ENCODE data around the gene LAYN. TPM values are rescaled to one million over a fixed set of nuclear protein-coding genes. Genes with fewer than 3 reads are reported as not detected.

Gene LAYN
- total RNA-seq, 1 experiment from 2014 or later, result 0.47 TPM

DNA sequence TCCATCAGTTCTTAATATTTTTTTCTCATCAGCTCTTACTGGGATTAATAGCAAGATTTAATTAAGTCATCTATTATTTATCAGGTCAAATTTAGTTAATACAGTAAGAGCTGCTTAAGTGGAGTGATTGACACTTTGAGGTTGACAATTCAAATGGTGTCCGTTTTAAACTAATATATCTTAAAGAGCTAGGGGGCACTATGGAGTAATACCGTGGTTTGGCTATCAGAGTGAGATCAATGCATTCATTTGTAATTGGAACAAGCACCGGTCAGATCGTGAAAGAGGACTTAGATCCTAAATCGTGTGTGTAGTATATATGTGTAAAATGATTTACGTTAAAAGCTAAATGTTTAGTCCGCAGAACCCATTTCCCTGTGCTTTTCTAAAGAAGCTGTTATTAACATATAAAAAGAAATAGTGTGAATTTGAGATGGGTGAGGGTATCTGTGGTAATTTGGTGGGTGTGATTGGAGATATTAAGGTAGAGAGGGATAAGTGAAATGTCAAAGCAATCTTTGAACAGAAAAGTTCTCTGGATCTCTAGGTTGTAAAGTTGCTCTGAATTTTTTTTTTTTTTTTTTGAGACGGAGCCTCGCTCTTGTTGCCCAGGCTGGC, 64.0 kb downstream of the LAYN start:
- TF ChIP-seq, protein P1, sequence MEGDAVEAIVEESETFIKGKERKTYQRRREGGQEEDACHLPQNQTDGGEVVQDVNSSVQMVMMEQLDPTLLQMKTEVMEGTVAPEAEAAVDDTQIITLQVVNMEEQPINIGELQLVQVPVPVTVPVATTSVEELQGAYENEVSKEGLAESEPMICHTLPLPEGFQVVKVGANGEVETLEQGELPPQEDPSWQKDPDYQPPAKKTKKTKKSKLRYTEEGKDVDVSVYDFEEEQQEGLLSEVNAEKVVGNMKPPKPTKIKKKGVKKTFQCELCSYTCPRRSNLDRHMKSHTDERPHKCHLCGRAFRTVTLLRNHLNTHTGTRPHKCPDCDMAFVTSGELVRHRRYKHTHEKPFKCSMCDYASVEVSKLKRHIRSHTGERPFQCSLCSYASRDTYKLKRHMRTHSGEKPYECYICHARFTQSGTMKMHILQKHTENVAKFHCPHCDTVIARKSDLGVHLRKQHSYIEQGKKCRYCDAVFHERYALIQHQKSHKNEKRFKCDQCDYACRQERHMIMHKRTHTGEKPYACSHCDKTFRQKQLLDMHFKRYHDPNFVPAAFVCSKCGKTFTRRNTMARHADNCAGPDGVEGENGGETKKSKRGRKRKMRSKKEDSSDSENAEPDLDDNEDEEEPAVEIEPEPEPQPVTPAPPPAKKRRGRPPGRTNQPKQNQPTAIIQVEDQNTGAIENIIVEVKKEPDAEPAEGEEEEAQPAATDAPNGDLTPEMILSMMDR (IDR thresholded peaks at IDR 0.05; ENCODE audit: unreplicated experiment), result peak; percentile 35
- CTCF ChIA-PET, result interaction anchor here (0.6 to 1.4 kb wide), 7 partner anchors 114 to 322 kb away, joined by 3 to 10 read pairs (median 5); partner anchors contain the start of gene PPP2R1B
- H3K36me3 Mint-ChIP-seq (ENCODE audit: insufficient read depth, unreplicated experiment), result peaks cover 24% of the 10 kb centered on the region
- no peak overlapping the region for H3K27ac Mint-ChIP-seq (ENCODE audit: unreplicated experiment)
- H3K9me3 Mint-ChIP-seq (ENCODE audit: low read depth, unreplicated experiment), result no peaks in the 10 kb centered on the region
- peak; percentile 19 for DNase-seq
- BruUV-seq (replicated peaks), result no TSS peak
- peak overlapping the region; percentile 97 for H3K4me3 Mint-ChIP-seq (ENCODE audit: low read depth, unreplicated experiment)
- no peaks in the 10 kb centered on the region for H3K27me3 Mint-ChIP-seq (ENCODE audit: unreplicated experiment)
- H3K4me1 Mint-ChIP-seq (ENCODE audit: low read depth, unreplicated experiment), result peaks cover 16% of the 10 kb centered on the region
- intact Hi-C loops (cut with micrococcal nuclease; ENCODE audit: unreplicated experiment), result loop anchor here (2.0 to 5.0 kb wide), 4 partner anchors 30 to 113 kb away; no protein-coding TSS in a partner anchor

DNA sequence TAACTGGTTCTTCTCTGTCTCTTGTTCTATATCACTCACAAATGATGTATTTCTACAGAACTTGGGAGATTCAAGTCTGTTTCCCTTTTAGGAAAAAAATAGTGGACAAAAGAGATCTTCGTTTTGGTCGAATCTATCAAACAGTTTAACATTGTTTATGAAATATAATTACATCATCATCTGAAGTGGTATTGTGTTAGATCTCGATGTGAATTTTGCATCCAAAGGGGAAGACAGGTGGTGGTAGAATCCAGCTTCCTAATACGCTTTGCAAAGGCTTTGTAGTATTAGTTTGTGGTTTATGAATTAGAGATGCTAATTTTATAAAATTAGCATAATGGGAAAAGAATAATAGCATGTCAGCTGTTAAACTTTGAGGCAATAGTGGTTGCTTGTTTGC, 65.2 kb downstream of the LAYN start:
- TF ChIP-seq, protein P1 (IDR thresholded peaks at IDR 0.05; ENCODE audit: unreplicated experiment), result no peak
- Mint-ChIP-seq H3K4me1 (ENCODE audit: low read depth, unreplicated experiment) (peaks cover 16% of the 10 kb centered on the region), H3K27me3 (ENCODE audit: unreplicated experiment) (no peaks in the 10 kb centered on the region), H3K27ac (ENCODE audit: unreplicated experiment) (no peak overlapping the region), H3K36me3 (ENCODE audit: insufficient read depth, unreplicated experiment) (peaks cover 24% of the 10 kb centered on the region), H3K4me3 (ENCODE audit: low read depth, unreplicated experiment) (no peak overlapping the region), H3K9me3 (ENCODE audit: low read depth, unreplicated experiment) (no peaks in the 10 kb centered on the region)
- BruUV-seq (replicated peaks), result no TSS peak
- DNase-seq, result no peak
- intact Hi-C loops (cut with micrococcal nuclease; ENCODE audit: unreplicated experiment), result loop anchor here (2.0 to 5.0 kb wide), 2 partner anchors 29 to 102 kb away; no protein-coding TSS in a partner anchor
- CTCF ChIA-PET, result no interaction called here

DNA sequence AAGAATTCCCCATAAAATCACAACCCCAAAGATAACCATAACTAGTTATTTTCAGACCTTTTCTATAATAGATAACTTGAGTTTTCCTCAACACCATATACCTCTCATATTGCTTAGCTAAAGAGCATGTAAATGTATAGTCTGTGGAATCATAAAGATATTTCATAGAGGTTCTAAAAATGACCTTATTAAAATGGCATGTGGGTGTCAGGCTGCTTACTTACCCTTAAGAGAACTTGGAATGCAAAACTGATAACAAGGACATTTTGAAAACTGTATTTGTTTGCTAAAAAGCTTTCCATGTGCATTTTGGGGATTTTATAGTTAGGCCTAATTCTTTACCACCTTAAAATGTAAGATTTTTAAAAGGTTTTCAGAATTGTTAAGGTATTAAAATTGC, 66.5 kb downstream of the LAYN start:
- Mint-ChIP-seq H3K4me1 (ENCODE audit: low read depth, unreplicated experiment) (peaks cover 16% of the 10 kb centered on the region), H3K36me3 (ENCODE audit: insufficient read depth, unreplicated experiment) (peaks cover 23% of the 10 kb centered on the region), H3K9me3 (ENCODE audit: low read depth, unreplicated experiment) (no peaks in the 10 kb centered on the region), H3K27me3 (ENCODE audit: unreplicated experiment) (no peaks in the 10 kb centered on the region), H3K27ac (ENCODE audit: unreplicated experiment) (no peak overlapping the region), H3K4me3 (ENCODE audit: low read depth, unreplicated experiment) (no peak overlapping the region)
- TF ChIP-seq, protein P1 (IDR thresholded peaks at IDR 0.05; ENCODE audit: unreplicated experiment), result no peak
- DNase-seq, result no peak
- no TSS peak for BruUV-seq (replicated peaks)
- intact Hi-C loops (cut with micrococcal nuclease; ENCODE audit: unreplicated experiment), result loop anchor here (5.0 kb wide), 1 partner anchor 100 kb away; no protein-coding TSS in a partner anchor
- CTCF ChIA-PET, result no interaction called here

DNA sequence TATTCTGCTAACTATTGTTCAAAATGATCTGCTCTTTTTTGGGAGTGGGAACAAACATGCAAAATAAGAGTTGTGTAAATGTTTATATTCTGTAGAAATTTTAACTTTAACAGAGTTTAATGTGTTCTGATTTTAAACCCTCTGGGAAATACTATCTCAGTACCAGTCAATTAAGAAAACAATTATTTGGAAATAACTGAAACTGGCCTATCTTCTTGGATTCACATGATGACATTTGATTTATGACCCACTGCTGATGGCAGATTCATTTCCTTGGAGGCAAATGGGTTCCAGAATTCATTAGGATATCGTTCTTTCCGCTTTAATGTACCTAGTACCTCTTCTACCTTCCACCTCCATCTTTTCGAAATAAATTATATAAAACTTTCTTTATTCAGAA, 67.2 kb downstream of the LAYN start:
- BruUV-seq (replicated peaks), result no TSS peak
- Mint-ChIP-seq H3K4me1 (ENCODE audit: low read depth, unreplicated experiment) (peaks cover 16% of the 10 kb centered on the region), H3K27me3 (ENCODE audit: unreplicated experiment) (no peaks in the 10 kb centered on the region), H3K4me3 (ENCODE audit: low read depth, unreplicated experiment) (no peak overlapping the region), H3K9me3 (ENCODE audit: low read depth, unreplicated experiment) (no peaks in the 10 kb centered on the region), H3K27ac (ENCODE audit: unreplicated experiment) (no peak overlapping the region), H3K36me3 (ENCODE audit: insufficient read depth, unreplicated experiment) (peaks cover 16% of the 10 kb centered on the region)
- no peak for DNase-seq
- TF ChIP-seq, protein P1 (IDR thresholded peaks at IDR 0.05; ENCODE audit: unreplicated experiment), result no peak
- CTCF ChIA-PET, result no interaction called here
- intact Hi-C loops (cut with micrococcal nuclease; ENCODE audit: unreplicated experiment), result loop anchor here (5.0 kb wide), 1 partner anchor 100 kb away; no protein-coding TSS in a partner anchor

Small RNA genes within 50 kb of the gene (microRNA-seq; reads per million reads assigned to microRNA genes)
- gene MIR34B (5.6 reads per million, percentile 18 among the genes with 10 or more reads in this experiment), gene MIR34C (34.8 reads per million, percentile 52 among the genes with 10 or more reads in this experiment)

Other genes with a start within 250 kb of the LAYN start
- 3.4 and 3.8 TPM in 2 replicates for gene POU2AF3, start 242.2 kb upstream of the LAYN start, total RNA-seq (2022)
- not detected in 2 replicates for gene POU2AF1, start 161.4 kb upstream of the LAYN start, total RNA-seq (2022)
- not detected in 2 replicates for gene BTG4, start 28.3 kb upstream of the LAYN start, total RNA-seq (2022)
- not detected in 2 replicates for gene HOATZ, start 25.9 kb upstream of the LAYN start, total RNA-seq (2022)
- 10.3 and 13.9 TPM in 2 replicates for gene SIK2, start 61.7 kb downstream of the LAYN start, total RNA-seq (2022)
- 22.2 and 24.0 TPM in 2 replicates for gene PPP2R1B, start 225.7 kb downstream of the LAYN start, total RNA-seq (2022)